Activated CD4-positive, alpha-beta T cell treated with anti-CD3 and anti-CD28 coated beads for 1 hour (primary cell): ENCODE data around the gene PCCA.
"Not testable (repeated sequence)": the region's sequence is repeated elsewhere in the genome, so short reads cannot be mapped to it uniquely, and the experiment has no call there.

Experiments
- DNase-seq: peaks from one replicate; pipeline ENCODE4 v3.0.0-alpha.2; 2020

The PCCA gene

DNA sequence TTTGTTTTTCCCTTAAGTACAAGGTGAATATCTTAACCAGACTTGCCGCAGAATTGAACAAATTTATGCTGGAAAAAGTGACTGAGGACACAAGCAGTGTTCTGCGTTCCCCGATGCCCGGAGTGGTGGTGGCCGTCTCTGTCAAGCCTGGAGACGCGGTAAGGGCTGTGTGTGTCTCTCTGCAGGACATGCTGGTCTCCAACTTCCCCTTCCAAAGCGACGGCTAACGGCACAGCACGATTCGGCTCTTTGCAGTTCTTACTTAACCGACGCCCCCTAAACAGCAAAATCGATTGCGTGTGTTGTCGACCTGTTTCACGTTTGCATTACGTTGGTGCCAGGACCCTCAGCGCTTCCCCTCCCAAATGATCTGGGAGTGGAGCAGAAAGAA is 426.5 kb downstream of the PCCA start:
- DNase-seq = no peak

DNA sequence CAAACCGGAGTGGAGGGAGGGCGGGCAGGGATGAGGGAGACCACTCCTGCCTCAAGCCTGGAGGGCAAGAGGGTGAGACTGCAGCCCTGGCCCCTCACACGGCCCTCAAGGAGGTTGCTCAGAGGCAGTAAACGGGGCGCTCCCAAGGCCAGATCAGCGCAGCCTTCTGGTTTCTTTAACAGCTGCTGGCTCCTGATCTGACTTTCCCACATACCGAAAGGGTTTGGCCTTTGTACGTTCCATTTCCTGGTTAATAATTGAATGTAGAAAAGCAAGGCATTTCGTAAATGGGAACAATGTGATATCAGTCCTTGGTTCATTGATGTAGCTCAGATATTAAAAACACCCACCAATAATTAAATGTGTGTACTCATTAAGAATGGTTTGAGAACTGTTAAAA is 428.2 kb downstream of the PCCA start:
- DNase-seq = no peak

DNA sequence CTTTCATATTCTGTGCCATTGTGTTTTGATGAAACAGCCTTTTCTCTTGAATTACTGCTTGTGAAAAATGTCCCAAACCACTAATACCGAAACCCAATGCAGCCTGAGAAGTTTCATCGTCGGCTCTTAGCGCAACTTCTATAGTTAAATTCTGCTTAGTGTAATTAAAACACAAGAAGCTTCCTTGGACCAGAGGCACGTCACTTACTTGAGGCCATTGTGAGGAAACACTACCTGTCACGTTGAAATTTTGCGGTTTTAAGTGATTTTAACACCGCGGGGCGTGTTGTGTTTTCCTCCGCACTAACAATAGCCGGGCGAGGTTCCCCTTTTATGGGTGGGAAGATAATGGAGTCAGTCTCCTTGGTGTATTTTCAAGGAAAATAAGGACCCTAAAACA is 428.8 kb downstream of the PCCA start:
- DNase-seq = no peak

DNA sequence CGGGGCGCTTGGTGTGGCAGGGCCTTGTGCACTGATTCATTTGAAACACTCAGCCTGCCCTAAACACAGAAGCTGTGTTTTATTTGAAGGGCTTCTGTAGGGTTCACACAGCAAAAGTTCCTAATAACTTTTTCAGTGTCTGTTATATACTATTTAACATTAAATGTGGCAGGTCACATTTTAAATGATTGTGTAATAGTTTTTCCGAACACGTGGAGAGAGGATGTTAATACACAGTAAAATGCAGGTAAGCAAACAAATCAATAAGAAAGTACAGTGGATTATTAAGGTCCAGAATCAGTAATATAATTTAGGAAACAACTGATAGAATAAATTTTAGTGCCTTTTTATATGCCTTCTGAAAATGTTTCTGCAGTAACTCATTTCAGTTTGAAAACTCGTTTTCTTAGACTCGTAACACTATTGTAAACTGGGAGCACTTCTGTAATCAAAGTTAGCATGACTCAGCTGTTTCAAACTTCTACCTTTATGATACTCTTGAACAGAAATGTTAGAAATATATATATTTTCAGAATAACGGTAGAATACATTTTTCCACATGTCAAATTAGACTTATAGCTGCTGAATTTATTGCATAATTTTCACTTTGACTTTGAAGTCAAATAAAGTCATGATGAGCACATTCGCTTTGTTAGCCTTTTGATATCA is 429.6 kb downstream of the PCCA start:
- no peak for DNase-seq

DNA sequence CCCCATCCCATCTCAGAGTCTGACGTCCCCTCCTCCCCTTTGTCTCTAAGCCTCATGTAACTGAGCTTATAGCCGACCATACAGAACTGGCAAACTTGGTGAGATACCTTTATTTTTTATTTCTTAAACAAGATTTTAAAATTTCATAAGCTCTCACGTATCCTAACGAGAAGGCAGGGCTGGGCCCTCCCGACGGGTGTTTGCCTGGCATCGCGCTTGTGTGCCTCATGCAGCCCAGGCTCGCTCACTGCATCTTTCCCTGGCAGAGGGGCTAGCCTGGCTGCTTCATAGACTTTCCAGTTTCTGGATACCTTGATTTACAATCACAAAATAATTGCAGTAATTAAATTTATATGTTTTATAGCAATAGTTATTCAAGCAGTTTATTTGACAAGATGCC is 430.7 kb downstream of the PCCA start:
- DNase-seq = no peak

DNA sequence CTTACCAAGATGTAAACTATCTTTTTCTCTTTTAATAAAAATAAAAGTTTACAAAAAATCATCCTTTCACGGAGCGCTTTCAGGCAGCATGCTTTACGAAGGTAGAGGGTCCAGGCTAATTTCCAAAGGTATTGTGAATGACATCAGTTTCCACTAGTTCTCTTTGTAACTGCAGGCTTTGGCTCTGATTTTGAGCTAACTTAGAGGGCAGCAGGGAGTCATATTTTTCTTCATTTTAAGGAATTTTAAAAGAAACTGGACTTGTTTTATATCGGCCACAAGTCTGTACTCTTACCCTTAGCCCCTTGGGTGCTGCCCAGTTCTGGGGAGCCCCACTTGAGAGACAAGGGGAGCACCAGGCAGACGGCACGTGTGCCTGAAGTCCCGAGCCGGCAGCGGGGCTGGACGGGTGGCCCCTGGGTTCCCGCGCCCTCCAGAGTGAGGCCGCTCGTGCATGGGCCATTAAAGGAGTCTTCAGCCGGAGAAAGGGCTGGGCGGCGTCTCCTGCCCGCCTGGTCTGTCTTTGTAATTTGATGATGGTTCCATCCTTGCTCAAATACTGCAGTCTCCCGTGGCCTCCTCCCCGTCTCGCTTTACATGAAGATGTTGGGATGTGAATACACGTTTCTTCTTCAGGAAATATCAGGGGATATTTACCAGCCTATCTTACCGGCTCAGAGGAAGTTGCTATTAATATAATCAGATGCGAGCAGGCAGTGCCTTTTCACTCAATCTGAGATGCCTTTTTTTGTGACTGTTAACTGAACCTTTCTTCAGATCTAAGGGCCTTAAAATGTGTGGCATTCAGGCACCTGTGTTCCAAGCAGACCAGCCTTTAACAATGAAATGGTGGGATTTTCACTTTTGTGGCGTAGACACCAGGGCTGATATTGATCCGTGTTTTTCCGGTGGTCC is 432.3 kb downstream of the PCCA start:
- no peak for DNase-seq

DNA sequence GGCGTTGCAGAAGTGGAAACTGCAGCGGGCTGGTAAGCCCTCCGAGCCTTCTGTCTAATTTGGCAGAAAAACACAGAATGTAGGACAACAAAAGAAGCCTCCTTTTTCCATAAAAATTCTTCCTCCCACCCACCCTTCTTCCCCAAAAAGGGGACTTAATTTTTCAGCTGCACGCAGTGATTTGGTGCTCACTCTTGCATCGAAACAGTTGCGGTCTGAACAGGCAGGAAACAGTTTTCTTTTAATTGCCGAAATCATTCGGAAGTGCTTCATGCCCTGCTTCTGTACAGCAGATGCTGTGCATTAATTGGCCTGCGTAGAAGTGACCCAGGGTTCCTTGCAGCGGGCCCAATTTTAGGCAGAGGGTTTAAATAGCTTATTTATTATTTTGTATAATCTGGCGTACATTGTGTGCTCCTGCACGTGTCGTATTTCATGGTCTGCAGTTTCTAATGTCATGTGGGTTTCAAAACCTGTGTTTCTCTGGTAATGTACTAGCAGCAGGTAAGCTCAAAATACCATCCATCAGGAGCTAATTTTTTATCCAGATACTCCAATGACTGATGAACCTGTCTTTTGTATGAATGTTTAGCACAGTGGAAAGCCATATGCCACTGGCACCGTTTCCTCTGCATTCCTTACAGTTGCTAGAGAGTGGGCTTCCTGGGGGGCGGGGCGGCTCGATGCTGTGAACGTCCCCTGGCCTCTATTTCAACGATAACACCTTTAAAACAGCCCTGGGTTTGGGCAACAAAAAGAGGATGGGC is 433.1 kb downstream of the PCCA start:
- no peak for DNase-seq

DNA sequence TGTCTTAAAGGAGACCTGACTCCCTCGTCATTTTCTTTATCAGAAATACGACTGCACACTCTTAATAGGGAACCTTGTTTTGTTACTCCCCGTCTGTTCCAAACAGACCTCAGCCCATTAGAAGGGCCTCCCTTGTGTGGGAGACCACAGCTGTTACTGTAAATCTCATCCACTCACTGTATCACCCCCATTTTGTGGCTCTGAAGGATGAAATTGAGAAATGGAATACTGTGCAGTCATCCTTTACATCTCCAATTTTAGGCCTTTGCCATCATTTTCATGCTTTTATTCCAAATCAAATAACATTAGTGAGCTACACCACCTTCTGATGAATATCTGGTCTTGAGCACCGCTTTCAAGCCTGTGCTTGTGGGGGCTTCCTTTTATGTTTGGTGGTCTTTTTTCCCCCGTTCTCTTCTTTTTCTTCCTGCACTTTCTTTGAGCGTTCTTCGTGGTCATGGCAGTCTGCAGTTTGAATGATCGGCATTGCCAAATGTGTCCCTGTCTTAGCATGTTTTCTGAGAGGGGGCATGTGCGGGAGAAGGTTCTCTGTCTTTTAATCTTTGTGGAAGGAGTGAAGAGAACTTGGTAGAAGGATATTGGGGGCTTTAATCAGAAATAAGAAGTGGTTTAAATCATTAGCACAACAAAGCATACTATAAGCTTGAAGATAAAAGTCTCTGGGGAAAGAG is 433.9 kb downstream of the PCCA start:
- DNase-seq = no peak

DNA sequence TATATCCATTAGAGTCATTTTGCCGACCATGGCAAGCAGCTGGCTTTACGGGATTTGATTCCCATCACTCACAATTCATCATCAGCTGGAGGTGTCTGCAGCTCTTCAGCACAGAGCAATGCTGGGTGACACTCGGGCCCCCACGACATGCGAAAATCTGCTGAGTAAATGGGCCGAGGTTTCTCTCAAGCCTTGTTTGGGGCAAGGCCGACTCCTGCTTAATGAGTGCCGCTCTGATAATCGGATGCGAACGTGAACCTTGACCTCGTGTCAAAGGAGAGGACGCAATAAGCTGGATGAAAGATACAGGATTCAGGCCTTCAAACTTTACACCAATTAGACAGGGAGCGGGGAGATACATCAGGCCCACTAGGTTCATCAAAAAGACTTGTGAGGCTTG is 434.5 kb downstream of the PCCA start:
- no peak for DNase-seq

DNA sequence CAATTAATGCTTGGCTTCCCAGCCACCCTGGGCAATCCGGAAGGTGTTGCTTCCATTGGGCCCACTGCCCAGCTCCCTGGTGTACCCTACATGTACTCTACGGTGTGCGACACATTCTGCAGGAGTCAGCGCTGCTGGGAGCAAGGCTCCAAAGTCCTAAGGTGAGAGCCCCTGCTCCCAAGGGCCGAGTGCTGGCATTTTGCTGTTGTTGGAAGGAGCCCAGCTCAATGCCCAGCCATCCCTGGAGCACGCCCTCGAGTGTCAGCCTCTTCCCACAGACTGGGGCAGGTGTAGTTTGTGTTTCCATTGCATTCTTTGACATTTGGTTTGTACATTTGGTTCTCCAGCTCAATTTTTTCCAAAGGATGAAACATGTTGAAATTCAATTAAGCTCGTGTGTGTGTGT is 435.1 kb downstream of the PCCA start:
- DNase-seq = no peak

DNA sequence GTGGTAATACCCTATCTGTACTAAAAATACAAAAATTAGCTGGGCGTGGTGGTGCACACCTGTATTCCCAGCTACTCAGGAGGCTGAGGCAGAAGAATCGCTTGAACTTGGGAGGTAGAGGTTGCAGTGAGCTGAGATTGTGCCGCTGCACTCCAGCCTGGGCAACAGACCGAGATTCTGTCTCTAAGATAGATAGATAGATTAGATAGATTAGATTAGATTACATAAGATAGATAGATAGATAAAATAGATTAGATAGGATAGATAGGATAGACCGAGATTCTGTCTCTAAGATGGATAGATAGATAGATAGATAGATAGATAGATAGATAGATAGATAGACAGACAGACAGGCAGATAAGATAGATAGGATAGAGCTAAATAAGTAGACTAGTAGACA is 435.8 kb downstream of the PCCA start:
- not testable (repeated sequence) for DNase-seq

DNA sequence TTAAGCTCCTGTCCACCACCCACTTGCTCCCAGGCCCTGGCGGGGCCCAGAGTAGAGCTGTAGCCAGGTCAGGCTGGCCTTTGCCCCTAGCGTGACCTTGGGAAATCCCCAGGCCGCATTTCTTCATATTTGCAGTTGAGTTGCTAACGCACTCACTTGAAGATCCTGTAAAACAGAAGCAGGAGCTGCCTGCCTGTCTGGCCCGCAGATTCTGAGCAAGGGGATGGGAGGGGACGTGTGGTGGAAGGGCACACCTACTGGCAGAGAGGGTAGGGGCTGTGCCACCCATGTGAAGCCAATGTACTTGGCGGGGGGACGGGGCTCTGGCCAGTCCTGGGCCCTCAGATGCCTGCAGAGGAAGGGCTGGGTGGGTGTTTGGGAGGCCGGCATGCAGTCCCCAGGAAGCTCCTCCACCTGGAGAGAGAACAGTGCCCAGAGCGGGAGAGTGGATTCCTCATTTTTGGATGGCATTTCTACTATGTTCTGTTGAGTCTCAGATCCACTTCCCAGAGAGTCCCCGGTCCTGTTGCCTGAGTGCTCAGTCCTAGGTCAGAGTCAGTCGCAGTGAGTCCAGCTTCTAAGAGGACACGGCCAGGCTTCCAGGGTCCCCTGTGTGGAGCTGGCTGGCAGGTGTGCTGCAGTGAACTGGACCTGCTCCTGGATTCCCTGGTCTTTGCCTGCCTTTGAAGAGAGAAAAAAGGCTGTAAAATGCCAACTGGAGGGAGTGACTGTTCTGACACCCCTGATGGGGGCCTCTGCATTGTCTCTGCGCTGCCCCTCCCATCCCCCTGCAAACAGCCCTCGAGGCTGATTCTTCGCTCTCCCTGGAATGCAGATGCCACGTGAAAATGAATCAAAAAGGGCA is 436.8 kb downstream of the PCCA start:
- DNase-seq = no peak

DNA sequence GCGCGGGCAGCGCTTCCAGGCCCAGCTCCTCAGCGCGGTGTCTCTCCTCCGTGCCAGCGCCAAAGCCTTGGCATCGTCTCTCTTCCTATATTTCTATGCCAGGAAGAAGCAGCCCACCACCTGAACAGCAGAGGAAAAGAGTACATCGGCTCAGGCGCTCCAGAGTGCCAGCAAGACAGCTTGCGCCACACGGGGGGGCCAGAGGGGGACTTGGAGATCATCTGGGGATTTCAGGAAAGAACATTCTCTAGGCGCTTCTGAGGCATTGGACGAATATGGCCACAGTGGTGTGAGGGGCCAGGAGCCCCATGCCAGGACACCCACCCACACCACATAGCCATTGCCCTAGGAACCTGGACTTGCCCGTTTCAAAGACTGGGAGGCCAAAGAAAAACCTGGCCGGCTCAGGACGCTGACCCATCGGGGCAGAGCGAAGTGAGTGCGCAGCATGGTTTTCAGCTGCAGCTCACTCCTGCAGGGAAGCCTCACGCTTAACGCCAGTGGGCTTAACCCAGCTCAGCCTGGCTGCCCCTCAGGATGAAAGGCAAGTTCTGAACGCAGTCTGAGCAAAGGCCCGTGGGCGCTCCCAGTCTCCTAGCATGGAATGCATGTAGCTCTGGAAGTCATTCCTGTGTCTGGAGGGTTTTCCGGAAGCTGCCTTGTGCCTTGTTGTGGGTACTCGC is 437.6 kb downstream of the PCCA start:
- DNase-seq = no peak

DNA sequence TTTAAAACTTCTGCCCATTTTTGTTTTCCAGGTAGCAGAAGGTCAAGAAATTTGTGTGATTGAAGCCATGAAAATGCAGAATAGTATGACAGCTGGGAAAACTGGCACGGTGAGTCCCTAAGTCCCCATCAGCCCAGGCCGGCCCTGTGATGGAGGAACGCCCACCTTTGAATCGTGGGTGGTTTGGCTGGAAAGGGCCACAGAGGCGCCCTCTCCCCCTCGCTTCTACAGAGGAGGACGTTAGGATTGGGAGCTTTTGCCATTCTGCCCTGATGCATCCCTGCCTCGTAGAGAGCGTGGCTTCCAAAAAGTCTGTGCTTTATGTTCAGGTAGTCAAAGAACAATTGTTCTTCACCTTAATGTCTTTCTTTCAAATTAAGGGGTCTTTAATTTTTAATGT is 438.8 kb downstream of the PCCA start:
- DNase-seq = no peak

DNA sequence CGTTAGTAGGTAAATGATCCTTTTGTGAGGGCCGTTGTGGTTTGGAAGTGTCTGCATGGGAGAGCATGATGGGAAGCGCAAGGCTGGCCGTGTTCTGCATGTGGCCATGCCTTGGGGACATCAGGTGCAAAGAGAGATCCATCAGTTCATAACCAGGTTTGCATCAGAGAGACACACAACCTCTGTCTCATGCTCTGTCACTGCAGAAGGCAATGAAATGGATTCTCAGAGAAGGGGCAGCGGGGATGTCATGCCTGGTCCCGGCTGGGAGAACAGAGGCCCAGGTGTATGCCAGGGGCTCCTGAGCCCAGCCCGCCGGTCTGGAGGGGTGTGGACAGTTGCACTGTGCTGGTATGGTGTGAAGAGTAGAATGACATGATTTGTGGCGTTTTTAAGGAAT is 439.5 kb downstream of the PCCA start:
- DNase-seq = no peak

DNA sequence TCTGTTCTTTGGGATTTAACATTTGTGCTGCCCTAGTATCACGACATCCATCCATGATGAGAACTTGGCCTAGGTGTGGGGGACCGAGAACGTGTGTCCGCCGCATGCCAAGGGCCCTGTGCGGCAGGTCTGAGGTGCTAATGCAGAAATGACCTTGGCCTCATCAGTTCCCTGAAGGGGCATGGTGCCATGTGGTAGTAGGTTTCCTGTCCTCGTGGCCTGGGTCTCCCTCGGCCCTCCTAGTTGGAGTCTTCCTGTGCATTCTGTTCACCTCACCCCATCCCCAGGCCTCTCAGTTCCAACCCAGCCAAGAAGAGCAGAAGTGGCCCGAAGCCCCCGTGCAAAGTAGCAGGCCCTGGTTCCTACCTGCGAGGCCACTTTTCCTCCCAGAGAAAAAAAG is 439.9 kb downstream of the PCCA start:
- DNase-seq = no peak

DNA sequence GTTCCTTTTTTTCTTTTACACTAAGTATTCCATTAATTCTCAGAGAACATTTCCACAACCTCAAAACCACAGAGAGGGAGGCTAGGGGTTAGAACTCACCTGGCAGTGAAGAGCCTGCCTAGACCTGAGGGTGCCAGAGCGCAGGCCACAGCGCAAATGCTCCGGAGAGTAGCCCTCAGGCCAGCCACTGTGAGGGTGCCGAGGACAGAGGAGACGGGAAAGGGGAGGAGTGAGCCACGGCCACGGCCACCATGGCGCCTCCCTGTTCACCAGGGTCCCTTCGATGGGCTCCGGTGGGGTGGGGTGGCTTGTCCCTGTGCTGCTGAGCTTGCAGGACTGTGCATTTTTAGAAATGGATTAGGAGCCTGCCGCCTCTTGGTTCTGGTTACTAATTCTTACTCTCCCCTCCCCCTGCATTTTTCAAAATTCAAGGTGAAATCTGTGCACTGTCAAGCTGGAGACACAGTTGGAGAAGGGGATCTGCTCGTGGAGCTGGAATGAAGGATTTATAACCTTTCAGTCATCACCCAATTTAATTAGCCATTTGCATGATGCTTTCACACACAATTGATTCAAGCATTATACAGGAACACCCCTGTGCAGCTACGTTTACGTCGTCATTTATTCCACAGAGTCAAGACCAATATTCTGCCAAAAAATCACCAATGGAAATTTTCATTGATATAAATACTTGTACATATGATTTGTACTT is 440.9 kb downstream of the PCCA start:
- no peak for DNase-seq

DNA sequence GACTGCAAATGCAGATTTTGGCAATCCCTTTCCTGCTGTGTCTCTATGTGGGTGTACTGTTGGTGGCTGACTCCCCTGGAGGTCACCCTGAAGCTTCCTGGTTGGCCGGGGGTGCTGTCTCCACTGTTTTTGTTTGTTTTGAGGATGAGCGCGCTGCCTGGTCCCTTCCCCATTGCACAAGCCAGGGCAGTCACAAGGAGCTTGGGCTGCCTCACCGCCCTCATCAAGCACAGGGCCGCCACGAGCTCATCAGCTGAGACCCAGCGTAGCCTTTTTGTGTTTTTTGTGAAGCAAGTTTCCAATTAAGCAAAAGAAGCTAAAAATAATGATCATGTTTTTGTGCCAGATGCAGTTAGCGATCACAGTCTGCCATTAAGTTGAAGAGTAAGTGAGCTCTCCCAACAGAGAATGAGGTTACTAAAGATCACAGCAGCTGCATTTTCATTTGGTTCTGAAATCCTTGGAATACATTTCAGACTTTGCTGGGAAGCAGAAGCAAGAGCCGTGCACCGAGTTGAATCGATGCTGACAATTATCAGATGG is 441.8 kb downstream of the PCCA start:
- DNase-seq = no peak

DNA sequence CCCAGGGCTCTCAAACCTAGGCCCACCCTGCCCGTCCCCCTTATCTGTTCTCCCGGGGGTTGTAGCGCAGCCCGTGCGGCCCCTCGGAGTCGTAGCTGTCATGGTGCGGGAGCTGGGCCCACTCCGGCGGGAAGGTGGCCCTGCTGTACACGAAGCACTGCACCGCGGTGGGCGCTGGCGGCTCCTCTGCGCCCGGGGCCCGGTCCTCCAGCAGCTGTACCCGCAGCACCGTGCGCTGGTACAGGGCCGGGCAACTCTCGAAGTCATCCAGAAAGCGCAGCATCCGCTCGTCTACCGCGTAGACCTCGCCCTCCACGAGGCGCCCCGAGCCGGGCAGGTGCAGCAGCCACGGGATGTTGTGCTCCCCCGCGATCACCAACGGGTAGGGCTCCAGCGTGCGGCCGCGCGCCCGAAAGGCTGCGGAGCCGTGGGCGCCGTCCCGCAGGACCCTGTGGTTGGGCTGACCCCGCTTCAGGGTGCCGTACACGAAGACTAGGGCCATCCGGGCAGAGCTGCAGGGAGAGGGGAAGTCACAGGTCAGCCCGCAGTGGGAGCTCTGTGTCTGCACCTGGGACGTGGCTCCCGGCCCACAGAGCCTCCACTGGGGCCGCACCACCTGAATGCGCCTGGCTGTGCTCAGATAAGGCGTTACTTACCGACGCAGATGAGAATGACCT is 443.3 kb downstream of the PCCA start:
- DNase-seq = no peak
